ENCODE results near the gene TMEM63A.

DNA sequence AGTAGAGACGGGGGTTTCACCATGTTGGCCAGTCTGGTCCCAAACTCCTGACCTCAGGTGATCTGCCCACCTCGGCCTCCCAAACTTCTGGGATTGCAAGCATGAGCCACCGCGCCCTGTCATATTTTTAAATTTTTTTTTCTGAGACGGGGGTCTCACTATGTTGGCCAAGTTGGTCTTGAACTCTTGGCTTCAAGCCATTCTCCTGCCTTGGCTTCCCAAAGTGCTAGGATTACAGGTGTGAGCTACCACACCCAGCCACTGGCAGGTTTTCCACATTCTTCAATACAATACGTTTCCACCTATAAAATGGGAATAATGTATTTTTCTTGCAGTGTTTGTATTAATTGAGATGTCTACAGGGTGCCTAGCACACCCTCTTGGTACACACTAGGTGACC lies 10.1 kb upstream of the TMEM63A start:
- no peak for TF ChIP-seq POLR2AphosphoS5 (IDR thresholded peaks at IDR 0.05)
- TF ChIP-seq EP300 (IDR thresholded peaks at IDR 0.05) = no peak
- TF ChIP-seq, protein P1, sequence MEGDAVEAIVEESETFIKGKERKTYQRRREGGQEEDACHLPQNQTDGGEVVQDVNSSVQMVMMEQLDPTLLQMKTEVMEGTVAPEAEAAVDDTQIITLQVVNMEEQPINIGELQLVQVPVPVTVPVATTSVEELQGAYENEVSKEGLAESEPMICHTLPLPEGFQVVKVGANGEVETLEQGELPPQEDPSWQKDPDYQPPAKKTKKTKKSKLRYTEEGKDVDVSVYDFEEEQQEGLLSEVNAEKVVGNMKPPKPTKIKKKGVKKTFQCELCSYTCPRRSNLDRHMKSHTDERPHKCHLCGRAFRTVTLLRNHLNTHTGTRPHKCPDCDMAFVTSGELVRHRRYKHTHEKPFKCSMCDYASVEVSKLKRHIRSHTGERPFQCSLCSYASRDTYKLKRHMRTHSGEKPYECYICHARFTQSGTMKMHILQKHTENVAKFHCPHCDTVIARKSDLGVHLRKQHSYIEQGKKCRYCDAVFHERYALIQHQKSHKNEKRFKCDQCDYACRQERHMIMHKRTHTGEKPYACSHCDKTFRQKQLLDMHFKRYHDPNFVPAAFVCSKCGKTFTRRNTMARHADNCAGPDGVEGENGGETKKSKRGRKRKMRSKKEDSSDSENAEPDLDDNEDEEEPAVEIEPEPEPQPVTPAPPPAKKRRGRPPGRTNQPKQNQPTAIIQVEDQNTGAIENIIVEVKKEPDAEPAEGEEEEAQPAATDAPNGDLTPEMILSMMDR (IDR thresholded peaks at IDR 0.05) = no peak
